ENCODE results near the gene NHERF2.
A peak's percentile ranks its signal among the peaks of the same experiment; 100 is the strongest.

NHERF2 gene

GRCh38 chr16:2047330-2048115 lies 20.8 kb downstream of the NHERF2 start, which contains the start of the genes NTHL1 and TSC2:
NTHL1 (minus strand) TSS chr16:2047834; CDS start chr16:2047823, 11 bp downstream.
TSC2 (plus strand) TSS chr16:2047985; CDS start chr16:2048616, 631 bp downstream.
- H3K27me3 ChIP-seq (ENCODE audit: low read length), result no peaks in the 10 kb centered on the region
- no peaks in the 10 kb centered on the region for H3F3A ChIP-seq (ENCODE audit: insufficient read depth)
- no peaks in the 10 kb centered on the region for H3K9me2 ChIP-seq (replicated peaks; ENCODE audit: insufficient read depth, low read length)
- peak within 1 kb of the TSS; percentile 87 for H2AFZ ChIP-seq (ENCODE audit: low read depth, low read length, severe bottlenecking)
- no peaks in the 10 kb centered on the region for H3K9me3 ChIP-seq (ENCODE audit: insufficient read depth, low read length)
- H3K27ac ChIP-seq (ENCODE audit: low read depth, low read length), result no peak within 1 kb of the TSS
- peak within 1 kb of the TSS; percentile 75 for H3K9ac ChIP-seq (ENCODE audit: low read length)
- H3K4me2 ChIP-seq (ENCODE audit: low read depth, low read length, poor library complexity, severe bottlenecking), result peak within 1 kb of the TSS; percentile 86
- H3K79me2 ChIP-seq (ENCODE audit: insufficient read depth, low read length), result peaks cover 5% of the 10 kb centered on the region; the same call in 1 of the 2 replicates
- no peak for TF ChIP-seq EZH2phosphoT487 (conservative IDR thresholded peaks at IDR 0.05; ENCODE audit: low read length)
- no peak for TF ChIP-seq CTCF (IDR thresholded peaks at IDR 0.05; ENCODE audit: insufficient read depth, low read length, poor library complexity, severe bottlenecking)
- peak within 1 kb of the TSS; percentile 91 for H3K4me3 ChIP-seq (ENCODE audit: insufficient read depth, low read length, poor library complexity, severe bottlenecking)
- H3K36me3 ChIP-seq (ENCODE audit: low read length), result no peaks in the 10 kb centered on the region
- no peaks in the 10 kb centered on the region for H4K20me1 ChIP-seq (ENCODE audit: low read depth, low read length)

GRCh38 chr16:2048116-2048543 lies 21.4 kb downstream of the NHERF2 start:
- H2AFZ ChIP-seq (ENCODE audit: low read depth, low read length, severe bottlenecking), result peak overlapping the region; percentile 82
- no peak overlapping the region for H3K27ac ChIP-seq (ENCODE audit: low read depth, low read length)
- H3K79me2 ChIP-seq (ENCODE audit: insufficient read depth, low read length), result peaks cover 5% of the 10 kb centered on the region; the same call in 1 of the 2 replicates

GRCh38 chr16:2053211-2053610 lies 26.5 kb downstream of the NHERF2 start:
- no peak for TF ChIP-seq CTCF (IDR thresholded peaks at IDR 0.05; ENCODE audit: insufficient read depth, low read length, poor library complexity, severe bottlenecking)
- no peak for TF ChIP-seq EZH2phosphoT487 (conservative IDR thresholded peaks at IDR 0.05; ENCODE audit: low read length)
- H3K9me3 ChIP-seq (ENCODE audit: insufficient read depth, low read length), result no peaks in the 10 kb centered on the region
- no peak overlapping the region for H3K9ac ChIP-seq (ENCODE audit: low read length)
- H4K20me1 ChIP-seq (ENCODE audit: low read depth, low read length), result no peaks in the 10 kb centered on the region
- no peak overlapping the region for H2AFZ ChIP-seq (ENCODE audit: low read depth, low read length, severe bottlenecking)
- H3K9me2 ChIP-seq (replicated peaks; ENCODE audit: insufficient read depth, low read length), result no peaks in the 10 kb centered on the region
- H3K27ac ChIP-seq (ENCODE audit: low read depth, low read length), result no peak overlapping the region
- H3K27me3 ChIP-seq (ENCODE audit: low read length), result no peaks in the 10 kb centered on the region
- H3K79me2 ChIP-seq (ENCODE audit: insufficient read depth, low read length), result no peaks in the 10 kb centered on the region; the same call in 1 of the 2 replicates
- no peak overlapping the region for H3K4me3 ChIP-seq (ENCODE audit: insufficient read depth, low read length, poor library complexity, severe bottlenecking)
- no peaks in the 10 kb centered on the region for H3F3A ChIP-seq (ENCODE audit: insufficient read depth)
- H3K4me2 ChIP-seq (ENCODE audit: low read depth, low read length, poor library complexity, severe bottlenecking), result no peak overlapping the region
- no peaks in the 10 kb centered on the region for H3K36me3 ChIP-seq (ENCODE audit: low read length)

More at GRCh38 chr16:2048116-2048543, 21.4 kb downstream of the NHERF2 start:
- Histone ChIP-seq H4K20me1 (ENCODE audit: low read depth, low read length) (no peaks in the 10 kb centered on the region), H3K27me3 (ENCODE audit: low read length) (no peaks in the 10 kb centered on the region), H3K9me3 (ENCODE audit: insufficient read depth, low read length) (no peaks in the 10 kb centered on the region), H3K4me3 (ENCODE audit: insufficient read depth, low read length, poor library complexity, severe bottlenecking) (peak overlapping the region; percentile 91), H3K36me3 (ENCODE audit: low read length) (no peaks in the 10 kb centered on the region), H3F3A (ENCODE audit: insufficient read depth) (no peaks in the 10 kb centered on the region), H3K9ac (ENCODE audit: low read length) (peak overlapping the region; percentile 75), H3K9me2 (replicated peaks; ENCODE audit: insufficient read depth, low read length) (no peaks in the 10 kb centered on the region), H3K4me2 (ENCODE audit: low read depth, low read length, poor library complexity, severe bottlenecking) (peak overlapping the region; percentile 86)
- no peak for TF ChIP-seq CTCF (IDR thresholded peaks at IDR 0.05; ENCODE audit: insufficient read depth, low read length, poor library complexity, severe bottlenecking)
- TF ChIP-seq EZH2phosphoT487 (conservative IDR thresholded peaks at IDR 0.05; ENCODE audit: low read length), result no peak
